K562 (cell line): Measurements from ENCODE around the gene KLC1.

Source experiments
- CHD7 ChIP-seq: fragments of 200-600 bp; sonication (generic); IDR thresholded peaks from one replicate; pipeline ENCODE4 v1.6.1; 2012; ENCODE audit warnings: mild to moderate bottlenecking, low read depth, low read length, inconsistent platforms
- CREM ChIP-seq: IDR thresholded peaks from 2 replicates; pipeline ENCODE4 v1.6.1; 2014; ENCODE audit warnings: antibody characterized with exemption, low read depth
- CTBP1 ChIP-seq: fragments of 450-650 bp; IDR thresholded peaks from 2 replicates; pipeline ENCODE4 v1.6.1; 2016; ENCODE audit warnings: borderline replicate concordance
- CTCF ChIP-seq, 3 experiments: IDR thresholded peaks in 2 of 3; conservative IDR thresholded peaks in 1 of 3; 2 replicates each; pipeline ENCODE4 v1.5.1; 2011 to 2012; ENCODE audit warnings: low read length in 3 of 3, mild to moderate bottlenecking in 3 of 3, control low read depth in 2 of 3, improper control_type of control experiment in 1 of 3, inconsistent platforms in 1 of 3, low read depth in 1 of 3, mixed read lengths in 1 of 3, moderate library complexity in 1 of 3; ENCODE audit not compliant: insufficient read depth in 2 of 3
- HMGXB4 ChIP-seq: sonication (generic); formaldehyde crosslinking; IDR thresholded peaks from 2 replicates; pipeline ENCODE4 v1.8.1; 2023; ENCODE audit warnings: mild to moderate bottlenecking, missing genetic modification reagents
- KDM5B ChIP-seq: fragments of 200-600 bp; sonication (generic); IDR thresholded peaks from 2 replicates; pipeline ENCODE4 v1.6.1; 2012; ENCODE audit warnings: low read depth, mild to moderate bottlenecking, moderate library complexity, low read length, control low read depth, inconsistent platforms; ENCODE audit not compliant: insufficient replicate concordance
- POLR2AphosphoS5 ChIP-seq: IDR thresholded peaks from 2 replicates; pipeline ENCODE4 v1.6.1; 2011; ENCODE audit warnings: mild to moderate bottlenecking, low read depth, low read length, moderate library complexity; ENCODE audit not compliant: control insufficient read depth, insufficient read depth
- RAD21 ChIP-seq, 2 experiments: fragments of 250-450 bp in 1 of 2; fragments of 450-650 bp in 1 of 2; sonication (Bioruptor Pico) in 1 of 2; formaldehyde crosslinking in 1 of 2; IDR thresholded peaks in 1 of 2; conservative IDR thresholded peaks in 1 of 2; 2 replicates each; pipeline versions ENCODE4 v1.4.0 to v1.8.0; 2020 to 2022; ENCODE audit warnings: mild to moderate bottlenecking in 2 of 2, moderate library complexity in 1 of 2
- RBM22 ChIP-seq: fragments of 200-400 bp; formaldehyde crosslinking; IDR thresholded peaks from 2 replicates; pipeline ENCODE4 v1.6.1; 2018; ENCODE audit warnings: low read length, low read depth; ENCODE audit not compliant: poor library complexity, severe bottlenecking
- SMAD3 ChIP-seq: fragments of 450-650 bp; formaldehyde crosslinking; conservative IDR thresholded peaks from 2 replicates; pipeline ENCODE4 v1.4.0; 2020; ENCODE audit warnings: mild to moderate bottlenecking
- SMARCB1 ChIP-seq: IDR thresholded peaks from 2 replicates; pipeline ENCODE4 v1.6.1; 2011; ENCODE audit warnings: improper control_type of control experiment, low read depth; ENCODE audit not compliant: insufficient read length
- ZNF583 ChIP-seq: fragments of 250-450 bp; sonication (Bioruptor Pico); IDR thresholded peaks from 2 replicates; pipeline ENCODE4 v1.4.0; 2020
- TF ChIP-seq, protein P1 (sequence below), 2 experiments: IDR thresholded peaks; 2 replicates each; pipeline ENCODE4 v1.6.1; 2012; ENCODE audit warnings: improper control_type of control experiment in 2 of 2, low read depth in 2 of 2, low read length in 2 of 2, borderline replicate concordance in 1 of 2

DNA sequence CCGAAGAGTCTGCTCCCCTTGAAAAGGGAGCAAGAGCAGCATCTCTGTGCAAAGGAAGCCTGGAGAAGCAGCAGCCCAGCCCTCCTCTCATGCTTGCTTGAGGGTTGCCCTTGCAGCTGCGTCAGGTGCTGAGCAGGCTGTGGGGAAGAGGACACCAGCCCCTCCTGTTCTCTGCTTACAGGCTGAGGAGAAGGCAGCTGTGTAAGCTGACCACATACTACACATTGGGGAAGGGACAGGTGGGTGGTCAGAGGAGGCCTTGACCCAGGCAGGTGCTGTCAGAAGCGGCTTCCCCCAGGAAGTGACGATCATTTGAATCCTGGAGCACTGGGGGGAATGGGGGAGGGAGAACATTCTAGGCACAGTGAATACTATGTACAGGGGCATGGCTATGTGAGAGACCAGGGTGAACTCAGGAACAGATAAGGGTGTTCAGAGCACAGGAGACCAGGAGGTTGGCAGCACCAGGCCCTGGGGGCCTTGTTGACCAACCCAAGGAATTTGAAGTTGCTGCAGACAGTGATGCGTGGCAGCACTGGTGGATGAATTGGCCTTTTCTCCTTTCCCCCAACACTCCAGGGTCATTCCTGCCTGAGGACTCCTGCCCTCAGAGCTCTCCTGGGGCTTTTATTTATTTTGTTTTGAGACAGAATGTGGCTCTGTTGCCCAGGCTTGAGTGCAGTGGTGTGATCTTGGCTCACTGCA lies 2.7 kb upstream of the KLC1 start:
- TF ChIP-seq CTCF (IDR thresholded peaks at IDR 0.05 in 2 of 3, conservative IDR thresholded peaks at IDR 0.05 in 1 of 3; ENCODE audit: insufficient read depth in 2 of 3, low read depth in 1 of 3, low read length in 3 of 3): no peak
- TF ChIP-seq RBM22: no peak
- no peak for TF ChIP-seq KDM5B
- TF ChIP-seq CHD7: no peak
- TF ChIP-seq CREM: no peak
- no peak for TF ChIP-seq POLR2AphosphoS5
- no peak for TF ChIP-seq SMARCB1
- TF ChIP-seq, protein P1, sequence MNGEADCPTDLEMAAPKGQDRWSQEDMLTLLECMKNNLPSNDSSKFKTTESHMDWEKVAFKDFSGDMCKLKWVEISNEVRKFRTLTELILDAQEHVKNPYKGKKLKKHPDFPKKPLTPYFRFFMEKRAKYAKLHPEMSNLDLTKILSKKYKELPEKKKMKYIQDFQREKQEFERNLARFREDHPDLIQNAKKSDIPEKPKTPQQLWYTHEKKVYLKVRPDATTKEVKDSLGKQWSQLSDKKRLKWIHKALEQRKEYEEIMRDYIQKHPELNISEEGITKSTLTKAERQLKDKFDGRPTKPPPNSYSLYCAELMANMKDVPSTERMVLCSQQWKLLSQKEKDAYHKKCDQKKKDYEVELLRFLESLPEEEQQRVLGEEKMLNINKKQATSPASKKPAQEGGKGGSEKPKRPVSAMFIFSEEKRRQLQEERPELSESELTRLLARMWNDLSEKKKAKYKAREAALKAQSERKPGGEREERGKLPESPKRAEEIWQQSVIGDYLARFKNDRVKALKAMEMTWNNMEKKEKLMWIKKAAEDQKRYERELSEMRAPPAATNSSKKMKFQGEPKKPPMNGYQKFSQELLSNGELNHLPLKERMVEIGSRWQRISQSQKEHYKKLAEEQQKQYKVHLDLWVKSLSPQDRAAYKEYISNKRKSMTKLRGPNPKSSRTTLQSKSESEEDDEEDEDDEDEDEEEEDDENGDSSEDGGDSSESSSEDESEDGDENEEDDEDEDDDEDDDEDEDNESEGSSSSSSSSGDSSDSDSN (IDR thresholded peaks at IDR 0.05; ENCODE audit: borderline replicate concordance in 1 of 2, low read depth in 2 of 2, low read length in 2 of 2): no peak
- TF ChIP-seq HMGXB4 (CRISPR knock-in tag): no peak
- TF ChIP-seq SMAD3 (CRISPR knock-in tag): no peak
- TF ChIP-seq RAD21 (CRISPR knock-in tag; conservative IDR thresholded peaks at IDR 0.05 in 1 of 2, IDR thresholded peaks at IDR 0.05 in 1 of 2): no peak
- no peak for TF ChIP-seq CTBP1
- no peak for TF ChIP-seq ZNF583 (CRISPR knock-in tag)
